MM.1S (cell line): ENCODE results near the gene UNC5CL.
"Not testable (repeated sequence)": the region's sequence is repeated elsewhere in the genome, so short reads cannot be mapped to it uniquely, and the experiment has no call there.

Experiments
- EZH2 ChIP-seq: fragments of 300-600 bp; sonication (generic); optimal IDR thresholded peaks from 2 replicates; pipeline ENCODE3; 2017; ENCODE audit warnings: low read depth, mild to moderate bottlenecking, antibody characterized with exemption, low read length, mixed read lengths
- EZH2phosphoT487 ChIP-seq: fragments of 300-600 bp; sonication (generic); IDR thresholded peaks from 2 replicates; pipeline ENCODE4 v1.6.1; 2018; ENCODE audit warnings: antibody characterized with exemption, low read length
- TF ChIP-seq, protein P1 (sequence below): fragments of 300-600 bp; sonication (generic); IDR thresholded peaks from 2 replicates; pipeline ENCODE4 v1.5.1; 2016; ENCODE audit warnings: antibody characterized with exemption, low read length, mixed read lengths

DNA sequence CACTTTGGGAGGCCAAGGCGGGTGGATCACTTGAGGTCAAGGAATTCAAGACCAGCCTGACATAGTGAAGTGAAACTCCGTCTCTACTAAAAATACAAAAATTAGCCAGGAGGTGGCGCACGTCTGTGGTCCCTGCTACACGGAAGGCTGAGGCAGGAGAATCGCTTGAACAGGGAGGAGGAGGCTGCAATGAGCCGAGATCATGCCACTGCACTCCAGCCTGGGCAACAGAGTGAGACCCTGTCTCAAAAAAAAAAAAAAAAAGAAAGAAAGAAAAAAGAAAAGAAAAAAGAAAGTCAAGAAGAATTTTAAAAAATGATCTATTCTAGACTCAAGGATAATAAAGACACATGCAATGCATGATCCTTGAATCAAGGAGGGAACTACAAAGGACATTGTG lies 32.8 kb downstream of the UNC5CL start:
- TF ChIP-seq, protein P1, sequence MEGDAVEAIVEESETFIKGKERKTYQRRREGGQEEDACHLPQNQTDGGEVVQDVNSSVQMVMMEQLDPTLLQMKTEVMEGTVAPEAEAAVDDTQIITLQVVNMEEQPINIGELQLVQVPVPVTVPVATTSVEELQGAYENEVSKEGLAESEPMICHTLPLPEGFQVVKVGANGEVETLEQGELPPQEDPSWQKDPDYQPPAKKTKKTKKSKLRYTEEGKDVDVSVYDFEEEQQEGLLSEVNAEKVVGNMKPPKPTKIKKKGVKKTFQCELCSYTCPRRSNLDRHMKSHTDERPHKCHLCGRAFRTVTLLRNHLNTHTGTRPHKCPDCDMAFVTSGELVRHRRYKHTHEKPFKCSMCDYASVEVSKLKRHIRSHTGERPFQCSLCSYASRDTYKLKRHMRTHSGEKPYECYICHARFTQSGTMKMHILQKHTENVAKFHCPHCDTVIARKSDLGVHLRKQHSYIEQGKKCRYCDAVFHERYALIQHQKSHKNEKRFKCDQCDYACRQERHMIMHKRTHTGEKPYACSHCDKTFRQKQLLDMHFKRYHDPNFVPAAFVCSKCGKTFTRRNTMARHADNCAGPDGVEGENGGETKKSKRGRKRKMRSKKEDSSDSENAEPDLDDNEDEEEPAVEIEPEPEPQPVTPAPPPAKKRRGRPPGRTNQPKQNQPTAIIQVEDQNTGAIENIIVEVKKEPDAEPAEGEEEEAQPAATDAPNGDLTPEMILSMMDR: peak; percentile 51
- not testable (repeated sequence) for TF ChIP-seq EZH2, EZH2phosphoT487
